Stimulated activated memory B cell treated with anti-CD40 and anti-IgM and Interleukin-4, amounts not matched to agents 10 μg/mL and 1 μg/mL and 100 μg/mL, for 72 hours (primary cell): ENCODE data around the gene FETUB.
"Not testable (repeated sequence)": the region's sequence is repeated elsewhere in the genome, so short reads cannot be mapped to it uniquely, and the experiment has no call there.

Source experiments
- ATAC-seq: fragments of 150-1000 bp; cut with Tn5 transposase; 2 replicates; pipeline ENCODE4 v1.10.0; 2021
- H3K27ac Mint-ChIP-seq: one replicate; pipeline ENCODE4 v1.8.0; 2022; ENCODE audit warnings: mild to moderate bottlenecking, mixed read lengths
- H3K27me3 Mint-ChIP-seq: one replicate; pipeline ENCODE4 v1.8.0; 2022; ENCODE audit warnings: mixed read lengths
- H3K36me3 Mint-ChIP-seq: one replicate; pipeline ENCODE4 v1.8.0; 2022; ENCODE audit warnings: mixed read lengths
- H3K4me1 Mint-ChIP-seq: one replicate; pipeline ENCODE4 v1.8.0; 2022; ENCODE audit warnings: mixed read lengths
- H3K4me3 Mint-ChIP-seq: one replicate; pipeline ENCODE4 v1.8.0; 2022; ENCODE audit warnings: mild to moderate bottlenecking, moderate library complexity, mixed read lengths
- H3K9me3 Mint-ChIP-seq: one replicate; pipeline ENCODE4 v1.8.0; 2022; ENCODE audit warnings: mixed read lengths

FETUB gene

DNA sequence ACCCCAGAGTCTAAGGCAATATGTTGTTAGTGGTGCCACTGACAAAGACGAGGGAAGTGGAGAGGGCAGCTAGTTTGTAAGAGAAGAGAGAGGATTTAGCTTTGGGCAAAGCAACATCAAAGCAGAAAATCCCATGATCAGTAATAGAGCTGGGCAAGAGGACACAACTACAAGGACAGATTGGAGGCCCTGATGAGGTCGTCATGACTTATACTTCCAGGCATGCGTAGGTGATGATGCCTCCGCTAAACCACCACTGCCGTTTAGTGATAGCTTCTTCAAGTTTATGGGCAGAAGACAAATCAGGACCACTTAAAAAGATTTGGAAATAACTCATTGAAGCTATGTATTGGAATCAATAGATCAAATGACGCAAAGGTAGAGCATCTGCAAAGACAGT is 28.2 kb downstream of the FETUB start:
- no peaks in the 10 kb centered on the region for H3K9me3 Mint-ChIP-seq
- no peaks in the 10 kb centered on the region for H3K36me3 Mint-ChIP-seq
- peaks cover 7% of the 10 kb centered on the region for H3K27me3 Mint-ChIP-seq
- no peak overlapping the region for H3K27ac Mint-ChIP-seq
- H3K4me1 Mint-ChIP-seq, result no peaks in the 10 kb centered on the region
- no peak overlapping the region for H3K4me3 Mint-ChIP-seq
- no peak for ATAC-seq

DNA sequence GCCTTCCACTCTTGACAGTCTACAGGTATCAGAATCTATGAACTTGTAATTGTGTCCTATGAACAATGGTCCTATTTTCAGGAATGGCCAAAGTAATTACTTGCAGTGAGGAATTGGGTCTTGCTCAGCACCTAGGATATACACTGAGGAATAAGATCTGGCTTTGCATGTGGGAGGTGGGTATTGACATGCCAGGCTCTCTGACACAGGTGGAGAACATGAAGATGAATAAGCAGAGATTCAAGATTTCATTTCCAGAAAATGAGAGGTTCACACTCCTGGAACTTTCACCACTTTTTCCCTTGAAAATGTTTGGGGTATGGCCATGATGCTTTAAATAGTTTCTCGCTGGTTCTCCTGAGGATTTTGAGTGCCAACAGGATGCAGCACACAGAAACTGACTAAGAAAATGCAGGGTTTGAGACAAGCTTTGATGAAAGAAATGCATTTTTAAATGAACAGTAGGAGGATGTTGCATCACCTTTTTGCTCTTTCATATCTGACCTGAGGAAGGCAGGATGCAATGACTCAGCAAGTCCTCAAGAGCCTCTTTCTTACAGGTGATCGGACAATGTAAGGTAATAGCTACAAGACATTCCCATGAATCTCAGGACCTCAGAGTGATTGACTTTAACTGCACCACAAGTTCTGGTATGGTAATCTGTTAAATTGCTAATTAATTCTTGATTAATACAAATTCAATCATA is 29.3 kb downstream of the FETUB start:
- Mint-ChIP-seq H3K36me3 (no peaks in the 10 kb centered on the region), H3K27ac (no peak overlapping the region), H3K4me1 (no peaks in the 10 kb centered on the region), H3K4me3 (no peak overlapping the region), H3K27me3 (no peaks in the 10 kb centered on the region), H3K9me3 (no peaks in the 10 kb centered on the region)
- ATAC-seq, result no peak

DNA sequence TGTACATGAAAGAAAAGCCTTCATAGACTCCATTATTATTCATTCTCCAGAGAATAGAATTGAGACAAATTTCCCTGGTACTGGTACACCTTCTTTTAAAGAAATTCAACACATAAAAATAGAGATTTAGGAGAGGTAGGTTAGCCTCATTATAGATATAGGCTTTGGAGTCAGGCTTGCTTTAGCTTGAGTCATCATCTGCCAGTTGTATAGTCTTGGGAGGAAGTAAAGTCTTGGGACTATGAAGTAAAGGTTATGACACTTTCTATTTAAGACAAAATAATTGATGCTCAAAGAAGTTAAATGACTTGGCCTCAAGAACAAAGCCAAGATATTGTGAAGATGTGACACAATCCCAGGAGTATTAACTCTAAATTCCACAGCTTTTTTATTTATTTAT is 30.0 kb downstream of the FETUB start:
- ATAC-seq, result no peak

DNA sequence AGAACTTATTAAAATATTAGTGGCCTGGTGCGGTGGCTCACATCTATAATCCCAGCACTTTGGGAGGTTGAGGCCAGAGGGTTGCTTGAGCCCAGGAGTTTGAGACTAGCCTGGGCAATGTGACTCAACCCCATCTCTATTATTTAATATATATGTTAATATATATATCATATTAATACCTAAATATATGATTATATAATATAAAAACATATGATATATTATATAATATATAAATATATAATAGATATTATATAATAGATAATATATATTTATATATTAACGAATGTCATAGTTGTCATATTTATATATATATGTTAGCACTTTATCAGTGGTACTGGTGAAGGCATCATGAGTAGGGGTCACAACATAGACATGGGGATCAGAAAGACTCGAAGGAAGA is 30.9 kb downstream of the FETUB start:
- Mint-ChIP-seq H3K4me1 (no peaks in the 10 kb centered on the region), H3K36me3 (no peaks in the 10 kb centered on the region), H3K27me3 (peaks cover 9% of the 10 kb centered on the region), H3K4me3 (no peak overlapping the region), H3K9me3 (no peaks in the 10 kb centered on the region), H3K27ac (no peak overlapping the region)
- ATAC-seq, result no peak

More for the DNA sequence above, 30.0 kb downstream of the FETUB start:
- Mint-ChIP-seq H3K27ac (no peak overlapping the region), H3K36me3 (no peaks in the 10 kb centered on the region), H3K4me3 (no peak overlapping the region), H3K9me3 (no peaks in the 10 kb centered on the region), H3K4me1 (no peaks in the 10 kb centered on the region), H3K27me3 (peaks cover 6% of the 10 kb centered on the region)

DNA sequence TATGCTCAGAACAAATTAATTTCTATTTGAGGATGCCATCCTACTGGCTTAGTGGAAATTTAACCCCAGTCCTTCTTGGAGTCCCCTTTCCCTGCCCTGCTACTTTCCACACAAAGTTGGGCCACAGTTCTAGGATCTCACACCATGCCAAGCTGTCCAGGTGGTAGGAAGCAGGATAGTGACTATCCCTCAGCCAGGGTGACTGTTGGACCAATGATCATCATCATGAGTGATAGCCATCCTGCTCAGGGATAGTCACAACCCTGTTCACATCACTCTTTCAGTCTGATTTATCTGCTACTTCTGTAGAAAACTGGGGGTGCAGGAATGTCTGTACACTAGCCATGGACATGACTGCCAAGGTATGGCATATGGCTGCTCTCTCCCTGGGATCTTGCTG is 38.4 kb downstream of the FETUB start:
- no peak for ATAC-seq
- Mint-ChIP-seq H3K4me1 (no peaks in the 10 kb centered on the region), H3K36me3 (no peaks in the 10 kb centered on the region), H3K27ac (no peak overlapping the region), H3K27me3 (peaks cover 56% of the 10 kb centered on the region), H3K4me3 (no peak overlapping the region), H3K9me3 (no peaks in the 10 kb centered on the region)

DNA sequence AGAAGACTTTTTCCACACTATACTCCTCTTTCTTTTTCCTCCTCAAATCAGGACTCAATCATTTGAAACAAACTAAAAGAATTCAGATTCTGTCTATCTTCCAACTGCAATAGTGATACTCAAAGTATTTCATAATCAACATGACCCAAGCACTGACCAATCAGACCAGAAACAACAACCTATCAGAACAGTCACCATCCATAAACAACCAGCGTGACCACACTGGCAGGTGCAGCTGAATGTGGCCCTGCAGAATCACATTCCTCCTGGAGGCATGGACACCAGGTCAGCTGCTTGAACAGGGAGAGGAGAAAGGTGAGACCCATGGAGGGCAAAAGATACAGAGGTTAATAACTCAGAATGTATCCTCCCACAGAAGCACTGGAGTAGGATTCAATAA is 39.0 kb downstream of the FETUB start:
- H3K4me3 Mint-ChIP-seq, result no peak overlapping the region
- no peaks in the 10 kb centered on the region for H3K4me1 Mint-ChIP-seq
- no peaks in the 10 kb centered on the region for H3K36me3 Mint-ChIP-seq
- ATAC-seq, result no peak
- no peak overlapping the region for H3K27ac Mint-ChIP-seq
- peaks cover 56% of the 10 kb centered on the region for H3K27me3 Mint-ChIP-seq
- H3K9me3 Mint-ChIP-seq, result no peaks in the 10 kb centered on the region

DNA sequence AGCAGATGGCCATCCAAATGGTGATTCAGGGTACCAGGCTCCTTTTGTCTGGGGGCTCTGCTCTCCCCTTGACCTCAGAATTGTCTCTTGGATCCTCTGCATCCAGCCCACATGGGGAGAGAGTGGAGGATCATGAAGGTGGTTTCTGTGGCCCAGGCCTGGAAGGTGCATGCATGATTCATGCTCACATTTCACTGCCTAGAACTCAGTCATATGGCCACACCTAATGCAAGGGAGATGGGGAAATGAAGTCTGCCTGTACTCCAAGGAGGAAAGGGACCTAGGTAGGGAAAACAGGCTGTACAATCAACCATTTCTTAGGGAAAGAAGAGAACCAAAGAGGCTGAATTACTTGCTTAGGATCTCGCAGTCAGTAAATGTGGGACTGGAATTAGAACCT is 40.7 kb downstream of the FETUB start:
- no peak for ATAC-seq
- Mint-ChIP-seq H3K27me3 (peaks cover 56% of the 10 kb centered on the region), H3K4me3 (no peak overlapping the region), H3K36me3 (peaks cover 7% of the 10 kb centered on the region), H3K27ac (no peak overlapping the region), H3K9me3 (peaks cover 9% of the 10 kb centered on the region), H3K4me1 (no peaks in the 10 kb centered on the region)

DNA sequence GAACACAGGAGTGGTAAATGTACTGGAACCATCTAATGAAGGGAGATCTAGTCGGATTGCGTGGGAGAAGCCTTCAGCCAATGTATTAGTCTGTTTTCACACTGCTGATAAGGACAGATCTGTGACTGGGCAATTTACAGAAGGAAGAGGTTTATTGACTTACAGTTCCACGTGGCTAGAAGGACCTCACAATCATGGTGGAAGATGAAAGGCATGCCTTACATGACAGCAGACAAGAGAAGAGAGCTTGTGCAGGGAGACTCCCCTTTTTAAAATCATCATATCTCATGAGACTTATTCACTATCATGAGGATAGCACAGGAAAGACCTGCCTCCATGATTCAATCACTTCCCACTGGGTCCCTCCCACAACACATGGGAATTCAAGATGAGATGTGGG is 42.6 kb downstream of the FETUB start:
- peaks cover 13% of the 10 kb centered on the region for H3K9me3 Mint-ChIP-seq
- H3K4me1 Mint-ChIP-seq, result no peaks in the 10 kb centered on the region
- H3K36me3 Mint-ChIP-seq, result peaks cover 7% of the 10 kb centered on the region
- H3K27me3 Mint-ChIP-seq, result peaks cover 52% of the 10 kb centered on the region
- ATAC-seq, result no peak
- no peak overlapping the region for H3K27ac Mint-ChIP-seq
- no peak overlapping the region for H3K4me3 Mint-ChIP-seq

DNA sequence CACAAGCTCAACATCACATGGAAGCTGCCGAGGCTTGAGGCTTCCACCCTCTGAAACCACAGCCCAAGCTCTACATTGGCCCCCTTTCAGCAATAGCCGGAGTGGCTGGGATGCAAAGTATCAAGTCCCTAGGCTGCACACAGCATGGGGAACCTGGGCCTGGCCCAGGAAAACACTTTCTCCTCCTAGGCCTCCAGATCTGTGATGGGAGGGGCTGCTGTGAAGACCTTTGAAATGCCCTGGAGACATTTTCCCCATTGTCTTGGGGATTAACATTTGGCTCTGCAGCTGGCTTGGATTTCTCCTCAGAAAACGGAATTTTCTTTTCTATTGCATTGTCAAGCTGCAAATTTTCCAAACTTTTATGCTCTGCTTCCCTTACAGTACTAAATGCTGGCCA is 43.8 kb downstream of the FETUB start:
- peaks cover 44% of the 10 kb centered on the region for H3K27me3 Mint-ChIP-seq
- no peak overlapping the region for H3K4me3 Mint-ChIP-seq

DNA sequence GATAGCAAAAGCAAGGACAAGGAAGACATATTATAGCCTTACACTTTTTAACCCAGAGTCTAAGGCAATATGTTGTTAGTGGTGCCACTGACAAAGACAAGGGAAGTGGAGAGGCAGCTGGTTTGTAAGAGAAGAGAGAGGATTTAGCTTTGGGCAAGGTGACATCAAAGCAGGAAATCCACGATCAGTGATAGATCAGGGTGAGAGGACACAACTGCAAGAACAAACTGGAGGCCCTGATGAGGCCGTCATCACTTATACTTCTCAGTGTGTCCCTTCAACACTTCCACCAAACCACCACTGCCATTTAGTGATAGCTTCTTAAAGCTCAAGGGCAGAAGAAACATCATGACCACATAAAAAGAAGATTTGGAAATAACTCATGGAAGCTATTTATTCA is 46.3 kb downstream of the FETUB start:
- not testable (repeated sequence) for ATAC-seq
- H3K27me3 Mint-ChIP-seq, result peaks cover 30% of the 10 kb centered on the region

More for the DNA sequence above, 43.8 kb downstream of the FETUB start:
- H3K27ac Mint-ChIP-seq, result no peak overlapping the region
- peaks cover 13% of the 10 kb centered on the region for H3K9me3 Mint-ChIP-seq
- peaks cover 7% of the 10 kb centered on the region for H3K36me3 Mint-ChIP-seq
- no peaks in the 10 kb centered on the region for H3K4me1 Mint-ChIP-seq
- ATAC-seq, result no peak

DNA sequence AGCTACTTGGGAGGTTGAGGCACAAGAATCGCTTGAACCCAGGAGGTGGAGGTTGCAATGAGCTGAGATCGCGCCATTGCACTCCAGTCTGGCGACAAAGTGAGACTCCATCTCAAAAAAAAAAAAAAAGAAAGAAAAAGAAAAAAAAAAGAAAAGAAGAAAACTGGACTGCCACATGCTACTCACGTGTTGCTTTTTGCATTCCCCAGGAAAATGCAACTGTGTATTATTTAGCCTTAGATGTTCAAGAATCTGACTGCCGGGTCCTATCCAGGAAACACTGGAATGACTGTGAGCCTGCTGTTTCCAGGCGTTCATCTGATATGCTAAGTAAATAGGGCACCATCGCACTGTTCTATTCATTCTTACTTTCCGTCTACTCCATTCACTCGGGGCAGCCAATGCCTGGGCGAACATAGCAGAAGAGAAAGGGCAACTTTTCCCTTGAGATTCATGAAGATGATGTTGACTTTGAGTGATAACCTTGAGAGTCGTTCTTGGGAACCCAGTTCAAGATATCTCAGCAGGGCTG is 47.0 kb downstream of the FETUB start:
- Mint-ChIP-seq H3K9me3 (peaks cover 13% of the 10 kb centered on the region), H3K4me3 (no peak overlapping the region), H3K27me3 (peaks cover 34% of the 10 kb centered on the region), H3K4me1 (no peaks in the 10 kb centered on the region), H3K36me3 (peaks cover 7% of the 10 kb centered on the region), H3K27ac (no peak overlapping the region)
- no peak for ATAC-seq

More for the DNA sequence above, 46.3 kb downstream of the FETUB start:
- not testable (repeated sequence) for H3K27ac Mint-ChIP-seq, H3K36me3 Mint-ChIP-seq, H3K4me3 Mint-ChIP-seq, H3K4me1 Mint-ChIP-seq
- peaks cover 13% of the 10 kb centered on the region for H3K9me3 Mint-ChIP-seq

DNA sequence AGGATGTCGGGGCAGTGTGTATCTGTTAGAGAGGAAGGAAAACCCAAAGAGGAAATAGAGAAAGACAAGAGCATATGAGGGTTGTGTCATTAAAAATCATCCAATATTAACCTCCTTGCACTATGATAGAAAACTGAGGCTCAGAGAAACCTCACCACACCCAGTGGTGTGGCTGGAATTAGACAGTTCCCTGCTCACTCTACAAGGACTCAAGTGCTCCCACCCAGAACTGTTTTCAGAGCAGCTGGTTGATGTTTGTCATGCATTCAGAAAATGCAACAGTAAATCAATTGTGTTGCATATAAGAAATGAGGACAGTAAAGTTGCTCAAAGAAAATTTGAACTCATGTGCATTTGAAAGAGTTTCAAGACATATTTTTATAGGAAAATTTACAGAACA is 50.1 kb downstream of the FETUB start:
- H3K4me1 Mint-ChIP-seq, ATAC-seq, H3K36me3 Mint-ChIP-seq, H3K4me3 Mint-ChIP-seq, H3K27ac Mint-ChIP-seq, H3K9me3 Mint-ChIP-seq: not testable (repeated sequence)
- H3K27me3 Mint-ChIP-seq, result peaks cover 40% of the 10 kb centered on the region

DNA sequence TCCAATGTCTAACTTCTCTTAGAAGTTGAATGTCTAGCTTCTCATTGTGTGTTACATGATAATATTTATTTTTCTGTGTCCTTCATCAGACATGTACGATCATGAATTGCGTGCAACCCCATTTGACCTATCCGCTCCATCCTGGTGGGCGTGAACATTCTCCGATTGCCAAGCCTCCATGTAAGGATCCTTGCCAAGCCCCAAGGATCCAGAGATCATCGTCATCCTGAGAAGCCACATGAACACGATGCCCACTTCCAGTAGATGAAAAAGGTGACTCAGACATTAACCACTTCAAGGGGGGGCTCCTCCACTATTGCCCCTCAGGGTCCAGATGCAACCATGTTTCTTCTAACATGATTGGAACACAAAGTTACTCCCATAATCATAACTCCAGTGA is 51.5 kb downstream of the FETUB start:
- H3K4me1 Mint-ChIP-seq, result no peaks in the 10 kb centered on the region
- H3K36me3 Mint-ChIP-seq, result no peaks in the 10 kb centered on the region
- H3K9me3 Mint-ChIP-seq, result no peaks in the 10 kb centered on the region
- no peak overlapping the region for H3K27ac Mint-ChIP-seq
- peaks cover 27% of the 10 kb centered on the region for H3K27me3 Mint-ChIP-seq
- no peak for ATAC-seq
- H3K4me3 Mint-ChIP-seq, result no peak overlapping the region

DNA sequence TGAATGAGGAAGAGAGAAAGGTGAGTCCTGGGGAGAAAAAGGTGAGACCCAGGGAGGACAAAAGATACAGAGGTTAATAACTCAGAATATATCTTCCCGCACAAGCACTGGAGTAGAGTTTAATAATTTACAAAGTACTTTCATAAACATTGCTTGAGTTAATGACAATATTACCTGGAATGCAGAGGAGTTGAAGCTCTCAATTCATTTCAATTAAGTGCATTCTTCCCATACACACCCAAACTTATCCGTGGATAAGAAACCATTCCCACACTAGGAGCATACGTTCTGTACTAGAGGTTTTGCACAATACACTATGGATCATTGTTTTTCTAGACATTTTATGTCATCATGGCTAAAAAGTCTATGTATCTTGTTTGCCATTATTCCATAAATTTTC is 53.6 kb downstream of the FETUB start:
- no peaks in the 10 kb centered on the region for H3K36me3 Mint-ChIP-seq
- H3K9me3 Mint-ChIP-seq, result no peaks in the 10 kb centered on the region
- no peak overlapping the region for H3K4me3 Mint-ChIP-seq
- ATAC-seq, result no peak
- peaks cover 26% of the 10 kb centered on the region for H3K27me3 Mint-ChIP-seq
- H3K4me1 Mint-ChIP-seq, result no peaks in the 10 kb centered on the region
- H3K27ac Mint-ChIP-seq, result no peak overlapping the region

DNA sequence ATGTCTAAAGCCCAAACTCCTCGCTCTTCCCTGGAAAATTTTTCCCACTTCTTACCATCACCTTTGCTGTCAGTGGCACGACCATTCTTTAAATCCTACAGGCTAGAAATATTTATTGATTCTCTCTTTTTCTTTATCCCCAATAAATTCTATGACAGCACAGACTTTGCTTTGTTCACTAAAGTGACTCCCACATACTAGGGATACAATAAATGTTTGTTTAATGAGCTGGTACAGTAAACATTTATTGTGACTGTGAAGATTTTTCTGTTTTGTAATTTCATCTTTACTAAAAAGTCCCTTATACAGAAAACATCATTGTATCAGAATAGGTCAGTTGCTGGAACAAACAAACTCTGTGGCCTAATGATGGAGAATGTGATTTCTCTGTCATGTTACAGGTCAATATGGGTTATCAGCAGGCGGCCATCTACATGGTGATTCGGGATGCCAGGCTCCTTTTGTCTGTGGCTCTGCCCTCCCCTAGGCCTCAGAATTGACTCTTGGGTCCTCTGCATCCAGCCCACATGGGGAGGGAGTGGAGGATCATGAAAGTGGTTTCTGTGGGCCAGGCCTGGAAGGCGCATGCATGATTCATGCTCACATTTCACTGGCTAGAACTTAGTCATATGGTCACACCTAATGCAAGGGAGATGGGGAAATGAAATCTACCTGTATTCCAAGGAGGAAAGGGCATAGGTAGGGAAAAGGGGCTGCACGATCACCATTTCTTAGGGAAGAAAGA is 54.3 kb downstream of the FETUB start:
- Mint-ChIP-seq H3K4me3 (no peak overlapping the region), H3K27ac (no peak overlapping the region), H3K27me3 (peaks cover 26% of the 10 kb centered on the region), H3K9me3 (no peaks in the 10 kb centered on the region), H3K36me3 (no peaks in the 10 kb centered on the region), H3K4me1 (no peaks in the 10 kb centered on the region)
- ATAC-seq, result no peak

DNA sequence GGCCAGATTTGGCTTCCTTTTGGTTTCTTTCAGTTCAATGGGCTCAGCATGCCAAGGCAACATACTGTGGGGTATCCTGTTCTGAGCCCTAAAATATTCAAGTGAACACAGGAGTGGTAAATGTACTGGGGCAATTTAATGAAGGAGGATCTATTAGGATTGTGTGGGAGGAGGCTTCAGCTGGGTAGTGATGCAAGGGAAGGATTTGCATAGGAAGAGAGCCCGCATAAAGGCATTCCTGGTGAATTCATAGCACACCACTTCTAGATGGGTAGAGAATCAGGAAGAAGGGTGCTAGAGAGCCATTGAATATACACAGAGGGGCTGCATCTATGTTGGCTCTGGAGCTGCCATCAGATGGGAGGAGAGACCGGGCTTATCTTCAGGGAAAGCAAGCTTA is 56.3 kb downstream of the FETUB start:
- Mint-ChIP-seq H3K4me3 (no peak overlapping the region), H3K4me1 (no peaks in the 10 kb centered on the region), H3K27me3 (peaks cover 17% of the 10 kb centered on the region), H3K36me3 (no peaks in the 10 kb centered on the region), H3K27ac (no peak overlapping the region), H3K9me3 (no peaks in the 10 kb centered on the region)
- ATAC-seq, result no peak
